GM10248 (cell line): ENCODE data around the gene MCFD2.
A peak's percentile ranks its signal among the peaks of the same experiment; 100 is the strongest.

Experiments used
- CTCF ChIA-PET: fragments of 300-600 bp; sonication (Branson Sonifier 250); formaldehyde crosslinking; extraction: SDS; loops from one replicate; lab custom pipeline; 2021; ENCODE audit warnings: antibody characterized with exemption; lab: Yijun Ruan, JAX
- POLR2A ChIA-PET: fragments of 350-650 bp; sonication (Branson Sonifier 250); formaldehyde crosslinking; extraction: SDS; loops from one replicate; lab custom pipeline; 2020; ENCODE audit warnings: antibody characterized with exemption; lab: Yijun Ruan, JAX
- DNase-seq: peaks from one replicate; pipeline ENCODE4 v3.0.0; 2012; ENCODE audit errors: extremely low spot score
- TF ChIP-seq, protein P1 (sequence below): IDR thresholded peaks from 2 replicates; pipeline ENCODE4 v1.5.1; 2012; ENCODE audit warnings: mild to moderate bottlenecking, low read depth; ENCODE audit errors: extremely low read depth, missing control alignments, control extremely low read depth

The MCFD2 gene

DNA sequence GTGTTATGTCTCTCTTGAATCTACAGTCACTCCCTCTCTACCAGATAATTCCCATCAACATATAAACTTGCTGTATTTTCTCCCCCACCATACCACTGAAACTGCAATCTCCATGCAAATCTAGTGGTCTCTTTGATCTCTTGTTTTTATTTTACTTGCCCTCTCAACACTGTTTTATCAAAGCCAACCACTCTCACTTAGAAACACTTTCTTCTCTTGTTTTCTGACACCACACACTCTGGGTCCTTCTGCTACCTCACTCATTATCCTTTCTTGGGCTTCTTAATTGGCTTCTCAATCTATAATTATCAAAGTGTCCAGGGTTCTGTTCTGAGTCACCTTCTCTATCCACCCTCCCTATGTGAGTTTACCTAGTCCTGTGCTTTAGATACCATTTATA is 2.0 kb upstream of the MCFD2 start:
- POLR2A ChIA-PET = no interaction called here
- CTCF ChIA-PET = interaction anchor here (0.9 to 3.7 kb wide), 11 partner anchors 9 to 471 kb away, joined by 3 to 40 read pairs (median 4); no protein-coding TSS in a partner anchor
- DNase-seq = no peak
- TF ChIP-seq, protein P1, sequence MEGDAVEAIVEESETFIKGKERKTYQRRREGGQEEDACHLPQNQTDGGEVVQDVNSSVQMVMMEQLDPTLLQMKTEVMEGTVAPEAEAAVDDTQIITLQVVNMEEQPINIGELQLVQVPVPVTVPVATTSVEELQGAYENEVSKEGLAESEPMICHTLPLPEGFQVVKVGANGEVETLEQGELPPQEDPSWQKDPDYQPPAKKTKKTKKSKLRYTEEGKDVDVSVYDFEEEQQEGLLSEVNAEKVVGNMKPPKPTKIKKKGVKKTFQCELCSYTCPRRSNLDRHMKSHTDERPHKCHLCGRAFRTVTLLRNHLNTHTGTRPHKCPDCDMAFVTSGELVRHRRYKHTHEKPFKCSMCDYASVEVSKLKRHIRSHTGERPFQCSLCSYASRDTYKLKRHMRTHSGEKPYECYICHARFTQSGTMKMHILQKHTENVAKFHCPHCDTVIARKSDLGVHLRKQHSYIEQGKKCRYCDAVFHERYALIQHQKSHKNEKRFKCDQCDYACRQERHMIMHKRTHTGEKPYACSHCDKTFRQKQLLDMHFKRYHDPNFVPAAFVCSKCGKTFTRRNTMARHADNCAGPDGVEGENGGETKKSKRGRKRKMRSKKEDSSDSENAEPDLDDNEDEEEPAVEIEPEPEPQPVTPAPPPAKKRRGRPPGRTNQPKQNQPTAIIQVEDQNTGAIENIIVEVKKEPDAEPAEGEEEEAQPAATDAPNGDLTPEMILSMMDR = no peak

- POLR2A ChIA-PET = no interaction called here
- peak; percentile 93 for DNase-seq
- CTCF ChIA-PET = interaction anchor here (0.9 to 1.5 kb wide), 4 partner anchors 9 to 419 kb away, joined by 3 to 5 read pairs (median 3); no protein-coding TSS in a partner anchor
- TF ChIP-seq, protein P1 = no peak
Measured at GRCh38 chr2:46915811-46916630, 415 bp upstream of the MCFD2 start.

DNA sequence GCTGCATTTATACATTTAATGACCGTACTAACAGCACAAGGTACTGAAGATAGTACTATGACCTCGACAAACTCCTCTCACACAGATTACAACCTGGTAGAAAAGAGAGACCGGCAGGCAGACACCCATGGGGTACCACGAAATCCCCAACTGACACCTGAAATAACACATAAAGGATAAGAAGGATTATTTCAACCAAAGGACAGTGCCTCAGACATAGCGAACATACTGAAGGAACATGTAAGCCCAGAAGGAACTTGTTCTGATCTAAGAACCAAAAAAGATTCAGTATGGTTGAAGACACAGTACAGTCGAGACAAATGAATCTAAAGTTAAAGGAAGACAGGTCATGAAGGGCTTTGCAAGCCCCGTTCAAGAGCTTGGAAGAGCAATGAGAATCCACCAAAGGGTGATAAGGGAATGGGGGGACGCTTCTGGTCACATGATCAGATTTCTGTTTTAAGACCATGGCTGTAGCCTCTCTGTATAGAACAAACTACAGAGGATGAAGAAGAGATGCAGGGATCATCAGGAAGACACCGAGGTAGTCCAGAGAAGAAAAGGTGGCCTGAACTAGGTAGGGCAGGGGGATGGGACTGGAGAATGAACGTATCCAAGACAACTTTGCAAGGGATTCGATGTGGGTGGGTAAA is 902 bp downstream of the MCFD2 start:
- POLR2A ChIA-PET = interaction anchor here (0.5 kb wide), 1 partner anchor 18 kb away, joined by 8 read pairs; no protein-coding TSS in a partner anchor
- no peak for DNase-seq
- TF ChIP-seq, protein P1 = no peak
- CTCF ChIA-PET = interaction anchor here (1.4 kb wide), 1 partner anchor 9 kb away, joined by 3 read pairs; no protein-coding TSS in a partner anchor

DNA sequence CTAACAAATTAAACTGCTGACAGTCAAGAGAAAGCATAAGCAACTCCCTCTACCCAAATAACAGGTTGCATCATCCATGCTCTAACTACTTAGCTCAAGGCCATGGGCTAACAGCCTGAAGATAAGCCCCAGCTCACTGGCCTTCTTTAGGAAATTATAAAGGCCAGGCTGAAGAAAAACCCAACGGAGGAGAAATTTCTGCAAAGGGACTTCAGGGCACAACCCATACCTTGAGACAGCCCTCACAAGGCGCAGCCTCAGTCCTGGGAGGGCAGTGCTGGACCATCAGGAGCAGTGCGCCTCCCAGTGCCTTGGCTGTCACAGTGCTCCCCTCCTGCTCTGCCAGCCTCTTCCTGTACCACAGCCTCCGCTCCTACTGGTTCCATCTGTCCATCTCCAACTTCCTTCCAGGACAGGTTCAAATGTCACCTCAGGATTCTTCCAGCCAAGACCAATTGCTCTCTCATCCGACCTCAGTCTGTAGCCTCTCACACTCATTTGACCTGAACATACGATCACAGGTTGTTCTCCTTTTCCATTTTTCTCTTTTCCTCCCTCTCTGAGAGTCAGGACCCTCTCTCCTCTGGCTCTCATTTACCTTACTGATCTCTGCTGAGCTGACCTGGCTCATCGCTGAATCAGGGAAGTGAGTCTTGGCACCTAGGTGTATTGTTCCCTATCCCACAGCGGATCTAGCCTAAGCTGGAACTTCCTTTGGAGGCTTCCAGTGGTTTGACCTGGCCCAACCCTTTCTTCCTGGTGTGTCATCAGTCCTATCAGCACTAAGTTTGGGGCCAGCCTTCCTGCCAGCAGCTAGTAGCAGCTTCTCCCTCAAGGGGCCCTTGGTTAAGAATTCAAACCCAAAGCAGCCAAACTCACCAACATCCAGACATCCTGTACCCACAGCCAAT is 1.9 kb downstream of the MCFD2 start:
- CTCF ChIA-PET = interaction anchor here (1.4 to 1.8 kb wide), 2 partner anchors 10 to 409 kb away, joined by 3 to 7 read pairs; no protein-coding TSS in a partner anchor
- POLR2A ChIA-PET = no interaction called here
- TF ChIP-seq, protein P1 = no peak
- no peak for DNase-seq

DNA sequence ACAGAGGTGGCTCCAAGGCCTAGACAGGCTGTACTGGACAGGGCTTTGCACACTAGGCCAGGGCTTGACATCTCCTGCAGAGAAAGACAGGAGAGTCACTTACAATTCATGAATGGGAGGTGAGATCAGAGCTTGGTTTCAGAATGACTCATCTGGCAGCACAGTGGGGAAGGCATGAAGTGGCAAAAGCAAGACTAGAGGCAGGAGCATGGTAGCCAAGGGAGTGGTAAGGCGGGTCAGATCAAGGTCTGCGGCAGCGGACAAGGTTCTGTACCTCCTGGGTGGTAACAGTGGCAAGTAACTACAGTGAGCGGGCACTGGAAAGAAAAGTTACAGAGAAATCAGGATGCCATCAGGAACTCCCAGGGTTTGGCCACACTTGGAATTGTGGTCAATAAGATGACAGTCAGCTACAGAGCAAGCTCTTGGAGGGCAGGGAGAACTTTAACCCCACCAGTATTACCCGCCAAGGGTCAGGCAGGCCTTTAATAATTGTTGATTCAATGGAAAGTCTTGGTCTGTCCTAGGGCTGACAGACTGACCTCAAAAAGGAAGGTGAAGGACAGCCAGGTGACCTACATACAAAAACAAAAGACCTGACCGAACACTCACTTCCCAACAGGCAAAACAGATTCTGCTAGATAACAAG is 5.7 kb downstream of the MCFD2 start:
- ChIA-PET CTCF (interaction anchor here (1.3 to 2.0 kb wide), 3 partner anchors 13 to 414 kb away, joined by 4 to 6 read pairs (median 4); no protein-coding TSS in a partner anchor), POLR2A (interaction anchor here (0.5 kb wide), 1 partner anchor 385 kb away, joined by 3 read pairs; no protein-coding TSS in a partner anchor)
- DNase-seq = peak; percentile 76
- TF ChIP-seq, protein P1 = no peak
